Right lobe of liver (tissue), 6 donors: ENCODE results near the gene TCTN2. TPM values are rescaled to one million over a fixed set of nuclear protein-coding genes. Genes with fewer than 3 reads are reported as not detected.

Source experiments
- ATAC-seq, 4 donors: fragments of 200-7000 bp; cut with Tn5 transposase; one replicate each; pipeline ENCODE4 v1.9.1; 2020; ENCODE audit warnings: mild to moderate bottlenecking in 4 of 4, moderate library complexity in 4 of 4
- DNase-seq, 3 donors: peaks; one replicate each; pipeline ENCODE4 v3.0.0-alpha.2; 2020
- H3K27ac ChIP-seq, 3 donors: fragments of 200-600 bp; one replicate each; pipeline ENCODE4 v1.8.0; 2022
- H3K27me3 ChIP-seq, 2 donors: fragments of 200-600 bp; one replicate each; pipeline ENCODE4 v1.8.0; 2022
- H3K36me3 ChIP-seq, 4 donors: fragments of 200-600 bp; sonication (generic) in 1 of 4; one replicate each; pipeline versions ENCODE4 v1.5.1 to v1.8.0; 2017 to 2022; ENCODE audit warnings: control low read depth in 1 of 4
- H3K4me1 ChIP-seq, 4 donors: fragments of 200-600 bp; sonication (generic) in 1 of 4; one replicate each; pipeline versions ENCODE4 v1.5.1 to v1.8.0; 2017 to 2022; ENCODE audit warnings: control low read depth in 1 of 4
- H3K4me3 ChIP-seq, 3 donors: fragments of 200-600 bp; one replicate each; pipeline ENCODE4 v1.8.0; 2022
- H3K9me3 ChIP-seq, 4 donors: fragments of 200-600 bp; sonication (generic) in 1 of 4; one replicate each; pipeline versions ENCODE4 v1.5.1 to v1.8.0; 2017 to 2022; ENCODE audit warnings: control low read depth in 1 of 4
- POLR2A ChIP-seq: fragments of 450-650 bp; IDR thresholded peaks from one replicate; pipeline ENCODE4 v1.6.1; 2017; ENCODE audit warnings: antibody characterized with exemption, mild to moderate bottlenecking
- WGBS: methylation state at CpG from one replicate; pipeline ENCODE4 v1.1.6; 2018; ENCODE audit warnings: low coverage, low lambda C conversion rate; ENCODE audit not compliant: insufficient coverage; ENCODE audit errors: missing lambda C conversion rate; 5-methylcytosine and 5-hydroxymethylcytosine counted together
- intact Hi-C, 2 donors: fragments of 100-400 bp; cut with DNase I; formaldehyde crosslinking; loops; one replicate each; pipeline versions ENCODE4 v1.11.2 to v1.14.1; 2022
- total RNA-seq, 6 experiments: library from RNA; depleted of rRNA in 2 of 6; stranded (reverse); fragments of >200 nt in 2 of 6; fragmentation: NEBNext Ultra II Directional in 3 of 6; extraction: Animal tissue kit (Norgen Biotek cat#: 25700) in 3 of 6; gene quantifications; one replicate each; pipeline versions ENCODE4 v1.1.0 to v1.2.4, GENCODE V29; 2016 to 2023
- TF ChIP-seq, protein P1 (sequence below), 4 donors: fragments of 200-600 bp in 3 of 4; fragments of 450-650 bp in 1 of 4; IDR thresholded peaks; one replicate each; pipeline versions ENCODE4 v1.5.1 to v1.8.0; 2016 to 2022; ENCODE audit warnings: antibody characterized with exemption in 4 of 4, mild to moderate bottlenecking in 2 of 4
- donor health status: DM: no; HTN: yes; CAD: no.
- donor health status: DM: no; HTN: no; CAD: no.
- donor health status: DM: no; HTN: no; CAD: no.
- donor health status: DM: no; HTN: yes; CAD: no.
- donor health status: DM: no; HTN: yes; CAD: no.

TCTN2 gene
- total RNA-seq, 6 experiments from 2014 or later: 0.61 to 1.2 (median 0.88) TPM

DNA sequence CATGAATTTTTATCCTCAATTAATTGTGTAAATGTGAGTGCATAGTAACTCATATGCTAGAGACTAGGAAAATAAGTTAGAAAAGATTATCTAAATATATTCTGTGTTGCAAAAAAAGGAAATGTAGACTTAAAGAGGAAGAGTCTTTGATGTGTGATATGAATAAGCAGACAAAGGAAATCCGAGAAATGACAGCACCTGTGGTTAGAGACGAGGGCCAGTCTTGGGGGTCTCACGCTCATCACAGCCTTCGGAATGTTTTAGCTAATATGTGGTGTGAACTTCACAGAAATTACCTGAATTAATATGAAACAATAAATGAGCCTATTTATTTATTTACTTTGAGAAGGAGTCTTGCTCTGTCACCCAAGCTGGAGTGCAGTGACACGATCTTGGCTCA is 52.9 kb downstream of the TCTN2 start:
- Histone ChIP-seq H3K4me1 (peaks cover 0 to 2% (median 0%) of the 10 kb centered on the region in 4 donors), H3K27ac (no peak overlapping the region), H3K4me3 (no peak overlapping the region), H3K27me3 (no peaks in the 10 kb centered on the region), H3K36me3 (peaks cover 0 to 49% (median 7%) of the 10 kb centered on the region in 4 donors), H3K9me3 (no peaks in the 10 kb centered on the region)
- ATAC-seq (no peak), DNase-seq (no peak)
- intact Hi-C loops: no loop called here
- WGBS: 65% methylated on average over 5 of the region's 5 CpGs
- TF ChIP-seq, protein P1, sequence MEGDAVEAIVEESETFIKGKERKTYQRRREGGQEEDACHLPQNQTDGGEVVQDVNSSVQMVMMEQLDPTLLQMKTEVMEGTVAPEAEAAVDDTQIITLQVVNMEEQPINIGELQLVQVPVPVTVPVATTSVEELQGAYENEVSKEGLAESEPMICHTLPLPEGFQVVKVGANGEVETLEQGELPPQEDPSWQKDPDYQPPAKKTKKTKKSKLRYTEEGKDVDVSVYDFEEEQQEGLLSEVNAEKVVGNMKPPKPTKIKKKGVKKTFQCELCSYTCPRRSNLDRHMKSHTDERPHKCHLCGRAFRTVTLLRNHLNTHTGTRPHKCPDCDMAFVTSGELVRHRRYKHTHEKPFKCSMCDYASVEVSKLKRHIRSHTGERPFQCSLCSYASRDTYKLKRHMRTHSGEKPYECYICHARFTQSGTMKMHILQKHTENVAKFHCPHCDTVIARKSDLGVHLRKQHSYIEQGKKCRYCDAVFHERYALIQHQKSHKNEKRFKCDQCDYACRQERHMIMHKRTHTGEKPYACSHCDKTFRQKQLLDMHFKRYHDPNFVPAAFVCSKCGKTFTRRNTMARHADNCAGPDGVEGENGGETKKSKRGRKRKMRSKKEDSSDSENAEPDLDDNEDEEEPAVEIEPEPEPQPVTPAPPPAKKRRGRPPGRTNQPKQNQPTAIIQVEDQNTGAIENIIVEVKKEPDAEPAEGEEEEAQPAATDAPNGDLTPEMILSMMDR (IDR thresholded peaks at IDR 0.05): no peak
- TF ChIP-seq POLR2A: no peak

DNA sequence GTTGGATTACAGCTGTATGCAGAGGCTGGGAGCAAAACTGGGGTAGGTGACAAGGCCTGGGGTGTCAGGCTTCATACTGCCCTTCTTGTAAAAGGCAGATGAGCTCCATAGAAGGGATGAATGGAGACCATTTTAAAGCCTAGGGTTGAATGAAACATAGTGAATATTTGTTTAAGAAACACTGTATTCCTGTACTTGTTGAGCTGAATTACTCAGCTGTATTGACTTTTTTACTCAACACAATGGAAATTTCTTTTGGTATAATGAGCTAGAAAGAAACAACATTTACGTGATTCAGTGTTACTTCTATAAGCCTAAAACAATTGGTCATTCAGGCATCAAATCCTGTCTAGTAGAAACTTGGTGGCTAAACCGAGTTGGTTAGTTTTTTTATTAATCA is 55.3 kb downstream of the TCTN2 start:
- DNase-seq: no peak
- intact Hi-C loops: no loop called here
- 69% methylated on average over 2 of the region's 2 CpGs for WGBS
- Histone ChIP-seq H3K9me3 (no peaks in the 10 kb centered on the region), H3K4me3 (no peak overlapping the region), H3K4me1 (no peaks in the 10 kb centered on the region), H3K27me3 (no peaks in the 10 kb centered on the region), H3K27ac (no peak overlapping the region), H3K36me3 (peaks cover 0 to 51% (median 7%) of the 10 kb centered on the region in 4 donors)
- TF ChIP-seq, protein P1 (IDR thresholded peaks at IDR 0.05): no peak
- no peak for TF ChIP-seq POLR2A
- no peak for ATAC-seq

DNA sequence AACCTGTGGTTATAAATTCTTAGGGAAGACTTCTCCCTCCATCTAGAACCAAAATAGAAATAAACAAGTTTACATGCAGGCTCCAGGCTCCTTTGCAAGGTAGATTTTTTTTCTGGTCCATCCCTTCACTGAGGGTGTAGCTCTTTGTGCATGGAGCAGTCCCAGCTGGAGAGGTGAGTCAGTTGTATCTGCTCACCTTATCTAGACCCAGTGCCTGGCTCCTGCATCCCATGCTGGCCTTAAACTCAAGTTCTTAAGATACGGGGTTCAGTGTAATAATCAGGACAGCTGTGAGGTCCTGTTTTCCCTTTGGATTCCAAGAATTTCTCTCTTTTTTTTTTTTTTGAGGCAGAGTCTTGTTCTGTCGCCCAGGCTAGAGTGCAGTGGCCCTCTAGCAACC is 56.0 kb downstream of the TCTN2 start:
- no peak overlapping the region for H3K27ac ChIP-seq
- no peak for DNase-seq
- no peak for ATAC-seq
- TF ChIP-seq POLR2A: no peak
- TF ChIP-seq, protein P1 (IDR thresholded peaks at IDR 0.05): no peak
- intact Hi-C loops: no loop called here
- H3K4me3 ChIP-seq: no peak overlapping the region
- no peaks in the 10 kb centered on the region for H3K27me3 ChIP-seq
- WGBS: 90% methylated on average over 2 of the region's 2 CpGs
- H3K36me3 ChIP-seq: peaks cover 0 to 51% (median 9%) of the 10 kb centered on the region in 4 donors
- no peaks in the 10 kb centered on the region for H3K9me3 ChIP-seq
- no peaks in the 10 kb centered on the region for H3K4me1 ChIP-seq

DNA sequence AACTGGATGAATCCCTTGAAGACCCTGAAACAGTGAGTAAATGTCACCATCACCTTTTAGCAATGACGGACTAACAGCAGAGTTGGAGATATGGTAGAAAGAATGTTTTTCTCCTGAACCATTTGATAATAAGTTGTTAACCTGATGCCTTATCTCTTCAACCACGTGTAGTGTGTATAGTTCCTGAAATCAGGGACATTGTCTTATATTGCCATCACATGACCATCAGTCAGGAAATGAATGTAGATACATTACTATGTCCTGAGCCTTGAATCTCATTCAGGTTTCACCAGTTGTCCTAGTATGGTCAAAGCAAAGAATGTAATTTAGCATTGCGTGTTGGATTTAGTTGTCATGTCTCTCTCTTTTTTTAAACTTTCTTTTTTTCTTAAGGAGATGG is 57.0 kb downstream of the TCTN2 start:
- intact Hi-C loops: no loop called here
- Histone ChIP-seq H3K27ac (no peak overlapping the region), H3K27me3 (no peaks in the 10 kb centered on the region), H3K9me3 (no peaks in the 10 kb centered on the region), H3K4me3 (no peak overlapping the region), H3K4me1 (no peaks in the 10 kb centered on the region), H3K36me3 (peaks cover 0 to 56% (median 10%) of the 10 kb centered on the region in 4 donors)
- WGBS: 65% methylated on average over 2 of the region's 3 CpGs
- TF ChIP-seq POLR2A: no peak
- TF ChIP-seq, protein P1 (IDR thresholded peaks at IDR 0.05): no peak
- ATAC-seq (no peak), DNase-seq (no peak)

DNA sequence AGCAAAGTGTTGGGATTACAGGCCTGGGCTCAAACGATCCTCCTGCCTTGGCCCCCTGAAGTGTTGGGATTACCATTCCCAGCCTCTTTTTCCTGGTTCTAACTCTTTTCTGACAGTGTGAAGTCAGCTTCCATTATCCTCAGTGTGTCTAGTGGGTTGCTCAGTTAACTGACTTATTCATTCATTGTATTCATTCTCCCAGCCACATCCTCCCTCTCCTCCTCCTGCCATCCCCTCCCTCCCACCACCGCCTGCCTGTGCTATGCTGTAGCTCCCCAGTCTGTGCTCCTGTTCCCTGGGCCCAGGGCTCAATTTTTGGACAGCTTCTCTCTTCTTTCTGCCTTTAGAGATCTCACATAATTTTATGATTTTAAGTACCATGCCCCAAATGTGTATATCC is 60.7 kb downstream of the TCTN2 start:
- 88% methylated on average over 2 of the region's 2 CpGs for WGBS
- H3K27ac ChIP-seq: no peak overlapping the region
- DNase-seq (no peak), ATAC-seq (no peak)
- no peaks in the 10 kb centered on the region for H3K9me3 ChIP-seq
- peaks cover 0 to 51% (median 12%) of the 10 kb centered on the region in 4 donors for H3K36me3 ChIP-seq
- no peak overlapping the region for H3K4me3 ChIP-seq
- H3K27me3 ChIP-seq: no peaks in the 10 kb centered on the region
- TF ChIP-seq POLR2A: no peak
- TF ChIP-seq, protein P1 (IDR thresholded peaks at IDR 0.05): no peak
- H3K4me1 ChIP-seq: no peaks in the 10 kb centered on the region
- intact Hi-C loops: no loop called here
